ENCODE data around the gene PCDH9.

The PCDH9 gene

GRCh38 chr13:66518068-66518467 lies 712.1 kb downstream of the PCDH9 start:
- no peak overlapping the region for H3K4me3 ChIP-seq (ENCODE audit: low read depth, low read length)
- H3K9me3 ChIP-seq (ENCODE audit: control insufficient read depth, insufficient read depth, low read length), result no peaks in the 10 kb centered on the region
- no peaks in the 10 kb centered on the region for H3K27me3 ChIP-seq (ENCODE audit: control insufficient read depth, insufficient read depth, low read length)
- no peak overlapping the region for H3K9ac ChIP-seq (ENCODE audit: low read depth, low read length)
- H3K36me3 ChIP-seq (ENCODE audit: control insufficient read depth, insufficient read depth, low read length), result no peaks in the 10 kb centered on the region
- H3K27ac ChIP-seq (ENCODE audit: low read depth, low read length), result no peak overlapping the region
- H3K4me1 ChIP-seq (ENCODE audit: control insufficient read depth, insufficient read depth, low read length), result peaks cover 4% of the 10 kb centered on the region; the same call in 1 of the 2 replicates

- Histone ChIP-seq H3K9ac (ENCODE audit: low read depth, low read length) (no peak overlapping the region), H3K9me3 (ENCODE audit: control insufficient read depth, insufficient read depth, low read length) (no peaks in the 10 kb centered on the region), H3K36me3 (ENCODE audit: control insufficient read depth, insufficient read depth, low read length) (no peaks in the 10 kb centered on the region), H3K4me3 (ENCODE audit: low read depth, low read length) (no peak overlapping the region), H3K4me1 (ENCODE audit: control insufficient read depth, insufficient read depth, low read length) (peaks cover 4% of the 10 kb centered on the region; the same call in 1 of the 2 replicates), H3K27ac (ENCODE audit: low read depth, low read length) (no peak overlapping the region), H3K27me3 (ENCODE audit: control insufficient read depth, insufficient read depth, low read length) (no peaks in the 10 kb centered on the region)
Measured at GRCh38 chr13:66513728-66514127, 716.4 kb downstream of the PCDH9 start.

- H3K9ac ChIP-seq (ENCODE audit: low read depth, low read length), result no peak overlapping the region
- H3K9me3 ChIP-seq (ENCODE audit: control insufficient read depth, insufficient read depth, low read length), result no peaks in the 10 kb centered on the region
- no peaks in the 10 kb centered on the region for H3K27me3 ChIP-seq (ENCODE audit: control insufficient read depth, insufficient read depth, low read length)
- peaks cover 6% of the 10 kb centered on the region for H3K4me1 ChIP-seq (ENCODE audit: control insufficient read depth, insufficient read depth, low read length)
- no peak overlapping the region for H3K4me3 ChIP-seq (ENCODE audit: low read depth, low read length)
- H3K27ac ChIP-seq (ENCODE audit: low read depth, low read length), result no peak overlapping the region
- no peaks in the 10 kb centered on the region for H3K36me3 ChIP-seq (ENCODE audit: control insufficient read depth, insufficient read depth, low read length)
Measured at GRCh38 chr13:66509175-66509574, 721.0 kb downstream of the PCDH9 start.

GRCh38 chr13:66508153-66508909 lies 721.8 kb downstream of the PCDH9 start:
- Histone ChIP-seq H3K27me3 (ENCODE audit: control insufficient read depth, insufficient read depth, low read length) (no peaks in the 10 kb centered on the region), H3K4me3 (ENCODE audit: low read depth, low read length) (no peak overlapping the region), H3K9ac (ENCODE audit: low read depth, low read length) (no peak overlapping the region), H3K9me3 (ENCODE audit: control insufficient read depth, insufficient read depth, low read length) (no peaks in the 10 kb centered on the region), H3K36me3 (ENCODE audit: control insufficient read depth, insufficient read depth, low read length) (no peaks in the 10 kb centered on the region), H3K4me1 (ENCODE audit: control insufficient read depth, insufficient read depth, low read length) (peaks cover 14% of the 10 kb centered on the region), H3K27ac (ENCODE audit: low read depth, low read length) (no peak overlapping the region)

GRCh38 chr13:66506979-66507378 lies 723.2 kb downstream of the PCDH9 start:
- Histone ChIP-seq H3K4me3 (ENCODE audit: low read depth, low read length) (no peak overlapping the region), H3K36me3 (ENCODE audit: control insufficient read depth, insufficient read depth, low read length) (no peaks in the 10 kb centered on the region), H3K9me3 (ENCODE audit: control insufficient read depth, insufficient read depth, low read length) (no peaks in the 10 kb centered on the region), H3K4me1 (ENCODE audit: control insufficient read depth, insufficient read depth, low read length) (peaks cover 24% of the 10 kb centered on the region), H3K27ac (ENCODE audit: low read depth, low read length) (no peak overlapping the region), H3K27me3 (ENCODE audit: control insufficient read depth, insufficient read depth, low read length) (no peaks in the 10 kb centered on the region), H3K9ac (ENCODE audit: low read depth, low read length) (no peak overlapping the region)

GRCh38 chr13:66506051-66506777 lies 723.9 kb downstream of the PCDH9 start:
- Histone ChIP-seq H3K27me3 (ENCODE audit: control insufficient read depth, insufficient read depth, low read length) (no peaks in the 10 kb centered on the region), H3K9ac (ENCODE audit: low read depth, low read length) (no peak overlapping the region), H3K36me3 (ENCODE audit: control insufficient read depth, insufficient read depth, low read length) (no peaks in the 10 kb centered on the region), H3K4me3 (ENCODE audit: low read depth, low read length) (no peak overlapping the region), H3K9me3 (ENCODE audit: control insufficient read depth, insufficient read depth, low read length) (no peaks in the 10 kb centered on the region), H3K4me1 (ENCODE audit: control insufficient read depth, insufficient read depth, low read length) (peaks cover 24% of the 10 kb centered on the region), H3K27ac (ENCODE audit: low read depth, low read length) (no peak overlapping the region)

- Histone ChIP-seq H3K4me3 (ENCODE audit: low read depth, low read length) (no peak overlapping the region), H3K9ac (ENCODE audit: low read depth, low read length) (no peak overlapping the region), H3K4me1 (ENCODE audit: control insufficient read depth, insufficient read depth, low read length) (peaks cover 28% of the 10 kb centered on the region), H3K9me3 (ENCODE audit: control insufficient read depth, insufficient read depth, low read length) (no peaks in the 10 kb centered on the region), H3K27me3 (ENCODE audit: control insufficient read depth, insufficient read depth, low read length) (no peaks in the 10 kb centered on the region), H3K36me3 (ENCODE audit: control insufficient read depth, insufficient read depth, low read length) (no peaks in the 10 kb centered on the region), H3K27ac (ENCODE audit: low read depth, low read length) (peak overlapping the region; percentile 42)
Measured at GRCh38 chr13:66503890-66504289, 726.2 kb downstream of the PCDH9 start.

- Histone ChIP-seq H3K27ac (ENCODE audit: low read depth, low read length) (no peak overlapping the region), H3K4me1 (ENCODE audit: control insufficient read depth, insufficient read depth, low read length) (peaks cover 28% of the 10 kb centered on the region), H3K4me3 (ENCODE audit: low read depth, low read length) (no peak overlapping the region), H3K9me3 (ENCODE audit: control insufficient read depth, insufficient read depth, low read length) (no peaks in the 10 kb centered on the region), H3K36me3 (ENCODE audit: control insufficient read depth, insufficient read depth, low read length) (no peaks in the 10 kb centered on the region), H3K27me3 (ENCODE audit: control insufficient read depth, insufficient read depth, low read length) (no peaks in the 10 kb centered on the region), H3K9ac (ENCODE audit: low read depth, low read length) (no peak overlapping the region)
Measured at GRCh38 chr13:66501181-66501580, 729.0 kb downstream of the PCDH9 start.

GRCh38 chr13:66492479-66492878 lies 737.7 kb downstream of the PCDH9 start:
- H3K4me3 ChIP-seq (ENCODE audit: low read depth, low read length), result no peak overlapping the region
- no peaks in the 10 kb centered on the region for H3K4me1 ChIP-seq (ENCODE audit: control insufficient read depth, insufficient read depth, low read length)
- H3K27me3 ChIP-seq (ENCODE audit: control insufficient read depth, insufficient read depth, low read length), result no peaks in the 10 kb centered on the region
- no peaks in the 10 kb centered on the region for H3K36me3 ChIP-seq (ENCODE audit: control insufficient read depth, insufficient read depth, low read length)
- no peak overlapping the region for H3K27ac ChIP-seq (ENCODE audit: low read depth, low read length)
- no peaks in the 10 kb centered on the region for H3K9me3 ChIP-seq (ENCODE audit: control insufficient read depth, insufficient read depth, low read length)
- no peak overlapping the region for H3K9ac ChIP-seq (ENCODE audit: low read depth, low read length)

- no peak overlapping the region for H3K27ac ChIP-seq (ENCODE audit: low read depth, low read length)
- no peak overlapping the region for H3K9ac ChIP-seq (ENCODE audit: low read depth, low read length)
- no peaks in the 10 kb centered on the region for H3K36me3 ChIP-seq (ENCODE audit: control insufficient read depth, insufficient read depth, low read length)
- no peak overlapping the region for H3K4me3 ChIP-seq (ENCODE audit: low read depth, low read length)
- H3K9me3 ChIP-seq (ENCODE audit: control insufficient read depth, insufficient read depth, low read length), result no peaks in the 10 kb centered on the region
- no peaks in the 10 kb centered on the region for H3K4me1 ChIP-seq (ENCODE audit: control insufficient read depth, insufficient read depth, low read length)
- no peaks in the 10 kb centered on the region for H3K27me3 ChIP-seq (ENCODE audit: control insufficient read depth, insufficient read depth, low read length)
Measured at GRCh38 chr13:66491251-66491650, 738.9 kb downstream of the PCDH9 start.

GRCh38 chr13:66489586-66489985 lies 740.5 kb downstream of the PCDH9 start:
- Histone ChIP-seq H3K4me3 (ENCODE audit: low read depth, low read length) (no peak overlapping the region), H3K36me3 (ENCODE audit: control insufficient read depth, insufficient read depth, low read length) (no peaks in the 10 kb centered on the region), H3K27me3 (ENCODE audit: control insufficient read depth, insufficient read depth, low read length) (no peaks in the 10 kb centered on the region), H3K4me1 (ENCODE audit: control insufficient read depth, insufficient read depth, low read length) (no peaks in the 10 kb centered on the region), H3K27ac (ENCODE audit: low read depth, low read length) (no peak overlapping the region), H3K9me3 (ENCODE audit: control insufficient read depth, insufficient read depth, low read length) (no peaks in the 10 kb centered on the region), H3K9ac (ENCODE audit: low read depth, low read length) (no peak overlapping the region)
